DND-41 (cell line): ENCODE data around the gene INPP4A.

Experiments
- ATAC-seq: fragments of 200-7000 bp; cut with Tn5 transposase; 3 replicates; pipeline ENCODE4 v1.9.1; 2021; ENCODE audit warnings: low read depth; ENCODE audit not compliant: insufficient read depth
- DNase-seq: peaks from one replicate; pipeline ENCODE4 v3.0.0-alpha.2; 2020
- H2AFZ ChIP-seq: 2 replicates; pipeline ENCODE4 v1.6.0; 2012; ENCODE audit warnings: low read depth, low read length
- H3K27ac ChIP-seq: 2 replicates; pipeline ENCODE4 v1.5.1; 2012; ENCODE audit warnings: low read length, inconsistent platforms
- H3K27me3 ChIP-seq: fragments of 200-600 bp; sonication (generic); 2 replicates; pipeline ENCODE4 v1.6.0; 2012; ENCODE audit warnings: low read length, mild to moderate bottlenecking, inconsistent platforms; ENCODE audit not compliant: insufficient read depth, poor library complexity
- H3K36me3 ChIP-seq: 2 replicates; pipeline ENCODE4 v1.5.1; 2012; ENCODE audit warnings: low read length, inconsistent platforms; ENCODE audit not compliant: insufficient read depth
- H3K4me1 ChIP-seq: 2 replicates; pipeline ENCODE4 v1.5.1; 2012; ENCODE audit warnings: mild to moderate bottlenecking, low read length; ENCODE audit not compliant: insufficient read depth
- H3K4me2 ChIP-seq: 2 replicates; pipeline ENCODE4 v1.6.0; 2012; ENCODE audit warnings: mild to moderate bottlenecking, moderate library complexity, low read length, inconsistent platforms; ENCODE audit not compliant: insufficient read depth
- H3K4me3 ChIP-seq, 2 experiments: fragments of 200-600 bp in 1 of 2; shearing (Covaris generic) in 1 of 2; 2 replicates each; pipeline ENCODE4 v1.5.1; 2012 to 2016; ENCODE audit warnings: inconsistent platforms in 2 of 2, low read length in 2 of 2, mild to moderate bottlenecking in 2 of 2, low read depth in 1 of 2, moderate library complexity in 1 of 2
- H3K79me2 ChIP-seq: 2 replicates; pipeline ENCODE4 v1.6.0; 2012; ENCODE audit warnings: low read length, inconsistent platforms; ENCODE audit not compliant: insufficient read depth
- H3K9ac ChIP-seq: 2 replicates; pipeline ENCODE4 v1.6.0; 2012; ENCODE audit warnings: low read depth, mild to moderate bottlenecking, inconsistent platforms, low read length, moderate library complexity
- H3K9me3 ChIP-seq: 2 replicates; pipeline ENCODE4 v1.5.1; 2012; ENCODE audit warnings: low read length, moderate library complexity, mild to moderate bottlenecking, inconsistent platforms; ENCODE audit not compliant: insufficient read depth, severe bottlenecking
- H4K20me1 ChIP-seq: 2 replicates; pipeline ENCODE4 v1.6.0; 2012; ENCODE audit warnings: low read length; ENCODE audit not compliant: insufficient read depth
- CTCF ChIP-seq: IDR thresholded peaks from 2 replicates; pipeline ENCODE4 v1.5.1; 2012; ENCODE audit warnings: borderline replicate concordance, low read length, moderate library complexity, mild to moderate bottlenecking; ENCODE audit not compliant: poor library complexity, severe bottlenecking; ENCODE audit errors: extremely low read depth
- EZH2 ChIP-seq: IDR thresholded peaks from 3 replicates; pipeline ENCODE4 v1.6.1; 2012; ENCODE audit warnings: borderline replicate concordance, low read depth, mild to moderate bottlenecking, moderate library complexity, low read length, inconsistent platforms; ENCODE audit not compliant: severe bottlenecking

INPP4A gene

GRCh38 chr2:98463081-98463481, 18.4 kb downstream of the INPP4A start:
- Histone ChIP-seq H3K4me1 (peaks cover 85% of the 10 kb centered on the region), H3K27ac (peak overlapping the region; percentile 92), H2AFZ (0 out of 2 replicates have a peak overlapping the region, but pooled peaks have one; percentile 60), H3K9me3 (no peaks in the 10 kb centered on the region), H3K36me3 (no peaks in the 10 kb centered on the region; the same call in 1 of the 2 replicates), H3K4me3 (peak overlapping the region in 1 of 2 experiments; percentile 48; a peak in 2 of 4 replicates), H4K20me1 (peaks cover 37% of the 10 kb centered on the region), H3K27me3 (no peaks in the 10 kb centered on the region), H3K79me2 (peaks cover 78% of the 10 kb centered on the region), H3K9ac (peak overlapping the region; percentile 52), H3K4me2 (peak overlapping the region; percentile 61)
- TF ChIP-seq CTCF (no peak), EZH2 (no peak)
- DNase-seq (peak; percentile 29), ATAC-seq (no peak)

- H3K4me1 ChIP-seq, result peaks cover 81% of the 10 kb centered on the region
- H3K9ac ChIP-seq, result peak overlapping the region; percentile 52
- no peak for TF ChIP-seq EZH2
- peak; percentile 6 for TF ChIP-seq CTCF
- peak overlapping the region; percentile 60 for H2AFZ ChIP-seq
- H3K79me2 ChIP-seq, result peaks cover 78% of the 10 kb centered on the region
- H4K20me1 ChIP-seq, result peaks cover 41% of the 10 kb centered on the region
- H3K4me3 ChIP-seq, result peak overlapping the region in 1 of 2 experiments; percentile 48; a peak in 2 of 4 replicates
- peak overlapping the region; percentile 92 for H3K27ac ChIP-seq
- peak overlapping the region; percentile 61 for H3K4me2 ChIP-seq
- DNase-seq (peak; percentile 50), ATAC-seq (peak; percentile 5)
- no peaks in the 10 kb centered on the region for H3K9me3 ChIP-seq
- H3K36me3 ChIP-seq, result no peaks in the 10 kb centered on the region; the same call in 1 of the 2 replicates
- no peaks in the 10 kb centered on the region for H3K27me3 ChIP-seq
Observed at GRCh38 chr2:98463551-98463971, 18.9 kb downstream of the INPP4A start.

GRCh38 chr2:98463988-98464771, 19.5 kb downstream of the INPP4A start:
- H3K79me2 ChIP-seq, result peaks cover 78% of the 10 kb centered on the region
- peaks cover 76% of the 10 kb centered on the region for H3K4me1 ChIP-seq
- H3K9ac ChIP-seq, result peak overlapping the region; percentile 52
- peak overlapping the region; percentile 61 for H3K4me2 ChIP-seq
- DNase-seq, result peak; percentile 78
- H3K9me3 ChIP-seq, result no peaks in the 10 kb centered on the region
- TF ChIP-seq EZH2, result no peak
- TF ChIP-seq CTCF, result no peak
- peaks cover 37% of the 10 kb centered on the region for H4K20me1 ChIP-seq
- H3K36me3 ChIP-seq, result no peaks in the 10 kb centered on the region; the same call in 1 of the 2 replicates
- peak; percentile 66 for ATAC-seq
- H3K27ac ChIP-seq, result peak overlapping the region; percentile 92
- H2AFZ ChIP-seq, result peak overlapping the region; percentile 60
- peak overlapping the region in 1 of 2 experiments; percentile 48; a peak in 2 of 4 replicates for H3K4me3 ChIP-seq
- H3K27me3 ChIP-seq, result no peaks in the 10 kb centered on the region
